SKM-1 (cell line): ENCODE data around the gene PANK4.

Source experiments
- DNase-seq: peaks from one replicate; lab custom pipeline; 2025; ENCODE audit not compliant: unreplicated experiment; lab: John Stamatoyannopoulos, UW

Gene PANK4

GRCh38 chr1:2546515-2547209 is 20.3 kb upstream of the PANK4 start:
- no peak for DNase-seq

GRCh38 chr1:2545754-2546514 is 19.5 kb upstream of the PANK4 start:
- DNase-seq = no peak

GRCh38 chr1:2544875-2545640 is 18.7 kb upstream of the PANK4 start:
- no peak for DNase-seq

- no peak for DNase-seq
Measured at GRCh38 chr1:2544093-2544874, 17.9 kb upstream of the PANK4 start.

- no peak for DNase-seq
Measured at GRCh38 chr1:2543543-2544092, 17.2 kb upstream of the PANK4 start.

- DNase-seq = no peak
Measured at GRCh38 chr1:2542246-2542915, 16.0 kb upstream of the PANK4 start.

GRCh38 chr1:2541619-2542245 is 15.3 kb upstream of the PANK4 start:
- no peak for DNase-seq

GRCh38 chr1:2540816-2541492 is 14.6 kb upstream of the PANK4 start:
- no peak for DNase-seq

GRCh38 chr1:2539312-2539907 is 13.0 kb upstream of the PANK4 start:
- no peak for DNase-seq

GRCh38 chr1:2538872-2539271 is 12.5 kb upstream of the PANK4 start:
- DNase-seq = no peak

- no peak for DNase-seq
Measured at GRCh38 chr1:2538376-2538775, 12.0 kb upstream of the PANK4 start.

- DNase-seq = no peak
Measured at GRCh38 chr1:2537784-2538115, 11.4 kb upstream of the PANK4 start.

- DNase-seq = no peak
Measured at GRCh38 chr1:2535981-2536380, 9.6 kb upstream of the PANK4 start.

GRCh38 chr1:2535455-2535854 is 9.1 kb upstream of the PANK4 start:
- DNase-seq = no peak

- DNase-seq = no peak
Measured at GRCh38 chr1:2534687-2535441, 8.5 kb upstream of the PANK4 start.

GRCh38 chr1:2534315-2534686 is 7.9 kb upstream of the PANK4 start:
- DNase-seq = no peak

- no peak for DNase-seq
Measured at GRCh38 chr1:2533365-2533764, 7.0 kb upstream of the PANK4 start.

GRCh38 chr1:2532485-2533160 is 6.2 kb upstream of the PANK4 start:
- DNase-seq = no peak
